Fibroblast of peridontal ligament (primary cell): ENCODE results near the gene FAM181A.

Experiments
- DNase-seq: peaks from one replicate; pipeline ENCODE4 v3.0.0-alpha.2; 2010; ENCODE audit errors: extremely low read depth

Gene FAM181A

DNA sequence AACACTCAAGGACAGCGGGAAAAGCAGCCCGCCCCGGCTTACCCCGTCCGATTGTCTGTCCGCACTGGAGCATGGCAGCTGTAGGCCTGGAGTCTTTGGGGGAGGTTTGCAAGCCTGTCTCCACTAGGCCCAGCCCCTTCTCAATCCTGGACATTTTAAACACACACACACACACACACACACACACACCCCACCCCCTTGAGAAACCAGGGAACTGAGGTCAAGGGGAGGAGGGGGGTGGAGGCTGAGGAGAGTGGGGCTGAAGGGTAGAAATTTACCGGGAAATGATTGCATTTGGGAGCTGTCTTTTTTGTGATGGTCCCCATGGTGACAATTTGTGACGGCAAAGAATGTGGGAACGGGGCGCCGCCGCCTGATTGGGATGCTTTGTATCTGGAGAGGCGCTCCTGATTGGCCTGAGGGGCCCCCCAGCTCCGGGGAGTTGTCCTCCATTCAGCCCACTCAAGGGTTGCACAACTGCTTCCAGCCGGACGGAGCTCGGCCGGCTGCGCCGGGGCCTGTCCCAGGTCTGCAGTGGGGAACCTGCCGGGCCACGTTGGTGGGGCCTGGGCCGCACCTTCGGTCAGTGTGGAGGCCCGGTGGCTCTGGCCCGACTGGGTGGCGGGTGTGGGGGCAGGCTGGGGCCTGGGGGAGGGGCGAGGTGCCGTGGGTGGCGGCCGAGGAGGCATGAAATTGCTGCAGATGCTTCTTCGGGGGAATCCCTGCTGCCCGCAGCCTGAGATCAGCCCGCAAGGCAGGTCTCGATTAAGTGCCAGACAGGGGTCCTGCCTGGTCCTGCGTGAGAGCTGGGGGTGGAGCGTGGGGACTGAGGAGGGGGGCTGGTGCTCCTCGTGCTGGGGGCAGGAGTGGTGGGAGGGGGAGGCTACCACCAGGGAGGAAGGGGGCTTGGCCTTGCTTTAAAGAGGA lies at the start of gene FAM181A:
Gene FAM181A (plus strand): TSS at position 472 of the 927 bp plus-strand sequence. CDS start 942 bp downstream, outside the sequence.
- no peak for DNase-seq

DNA sequence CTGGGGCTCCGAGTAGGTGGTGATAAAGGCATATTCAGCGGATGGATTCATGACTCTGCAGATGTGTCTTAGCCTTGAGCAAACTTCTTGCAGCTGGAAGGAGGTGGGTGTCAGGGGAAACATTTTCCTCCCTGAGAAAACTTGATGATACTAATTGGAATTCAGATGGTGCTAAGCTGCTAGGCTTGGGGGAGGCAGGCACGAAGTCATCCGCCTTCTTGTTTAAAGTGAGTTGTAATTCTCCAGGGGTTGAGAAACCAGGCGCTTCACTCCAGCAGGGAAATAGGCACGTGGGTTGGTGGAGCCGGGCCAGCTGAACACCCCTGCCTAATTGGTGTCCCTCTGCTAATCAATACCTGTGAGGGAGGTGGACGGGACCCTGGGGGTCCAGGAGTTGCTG lies 48.9 kb upstream of the FAM181A start:
- no peak for DNase-seq

DNA sequence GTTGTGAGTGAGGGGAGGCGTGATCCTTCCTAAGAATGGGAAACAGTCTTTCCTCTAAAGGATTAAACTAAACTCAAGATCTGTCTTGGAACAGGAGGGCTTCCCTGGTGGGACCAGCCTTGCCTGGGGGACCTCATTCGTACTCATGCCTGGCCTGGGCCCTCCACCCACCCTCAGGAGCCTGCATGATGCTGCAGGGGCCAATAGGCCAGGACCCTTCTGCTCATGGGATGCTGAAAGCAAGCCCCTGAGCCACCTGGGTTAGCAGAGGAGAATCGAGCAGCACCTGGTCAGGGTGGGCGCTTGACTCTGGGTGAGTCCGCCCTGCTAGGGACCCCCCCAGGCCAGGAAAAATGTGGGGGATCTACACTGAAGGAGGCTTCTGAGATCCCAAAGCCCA lies 48.3 kb upstream of the FAM181A start:
- no peak for DNase-seq

DNA sequence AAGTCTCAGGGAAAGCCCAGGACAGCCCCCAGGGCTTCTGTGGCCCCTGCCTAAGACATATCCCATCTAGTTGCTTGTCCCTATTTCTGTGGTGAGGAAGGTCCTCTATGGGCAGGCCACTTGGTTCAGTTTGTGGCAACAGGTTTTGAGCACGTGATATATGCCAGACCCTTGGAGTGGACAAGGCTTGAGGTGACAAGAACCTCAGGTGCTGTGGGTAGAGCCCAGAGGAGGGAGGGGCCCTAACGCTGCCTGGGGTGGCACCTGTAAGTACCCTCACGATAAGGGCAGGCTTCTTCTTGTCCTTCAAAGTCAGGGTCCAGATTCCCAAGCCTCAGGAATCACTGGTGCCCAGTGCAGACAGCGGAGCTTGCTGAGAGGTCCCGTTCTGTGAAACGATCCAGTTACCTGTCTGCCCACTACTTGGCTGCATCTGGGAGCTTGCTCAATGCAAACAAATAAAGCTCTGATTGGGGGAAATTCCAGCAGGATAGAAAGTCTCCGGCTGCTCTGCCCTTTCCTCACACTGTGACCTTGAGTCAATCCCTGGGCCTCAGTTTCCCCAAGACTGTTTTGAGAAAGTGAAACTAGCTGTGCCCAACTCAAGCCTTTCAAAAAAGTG lies 47.7 kb upstream of the FAM181A start:
- no peak for DNase-seq

DNA sequence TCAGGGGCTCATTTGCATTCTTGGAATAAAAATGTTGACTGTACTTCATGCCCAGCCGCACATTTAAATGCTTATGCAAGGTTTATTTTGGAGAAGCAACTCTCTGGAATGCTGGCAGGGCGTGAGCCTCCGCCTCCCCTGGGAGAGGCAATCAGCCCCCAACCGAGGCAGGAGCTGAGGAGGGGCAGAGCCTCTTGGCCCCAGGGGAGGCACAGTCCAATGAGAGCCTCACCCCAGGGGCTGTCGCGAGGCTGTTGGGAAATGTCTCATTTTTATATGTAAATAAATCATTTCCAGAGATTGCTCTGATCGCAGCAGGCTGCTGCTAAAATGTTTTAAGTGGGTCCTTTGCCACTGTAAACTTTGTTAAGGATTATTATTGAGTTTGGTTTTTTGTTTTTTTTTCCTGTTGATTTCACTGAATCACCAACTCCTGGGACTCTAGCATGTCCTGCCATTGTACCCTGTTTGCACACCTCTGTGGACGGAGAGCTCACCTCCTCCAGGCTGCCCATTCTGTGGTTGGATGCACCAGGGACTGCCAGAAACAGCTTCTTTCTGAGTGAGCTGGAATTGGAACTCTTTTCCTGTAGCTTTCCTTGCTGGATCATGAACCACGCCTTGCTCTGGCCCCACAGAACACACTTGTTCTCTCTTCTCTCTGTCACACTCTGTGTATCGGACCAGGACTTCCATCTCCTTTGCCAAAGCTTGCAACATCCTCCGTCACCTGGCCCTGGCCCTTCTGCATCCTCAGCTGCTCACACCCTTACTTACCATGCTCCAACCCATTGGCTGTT lies 46.9 kb upstream of the FAM181A start:
- DNase-seq, result peak; percentile 74

DNA sequence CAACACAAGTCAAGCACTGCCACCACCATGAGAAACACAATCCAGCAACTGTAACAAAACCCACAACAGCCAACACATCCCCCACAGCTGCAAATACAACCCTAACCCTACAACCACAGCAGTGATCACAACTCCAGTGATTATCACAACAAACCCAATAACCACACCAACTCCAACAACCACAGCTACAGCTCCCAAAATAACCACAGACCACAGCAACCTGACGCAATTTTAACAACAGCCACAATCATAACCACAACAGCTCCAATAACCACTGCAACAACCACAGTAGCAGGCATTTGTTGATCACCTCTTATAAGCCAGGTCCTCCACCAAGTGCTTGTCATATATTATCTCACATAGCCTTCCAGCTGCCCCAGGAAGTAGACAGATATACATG lies 42.2 kb upstream of the FAM181A start:
- DNase-seq, result no peak

GRCh38 chr14:93888995-93889394 lies 38.1 kb upstream of the FAM181A start:
- DNase-seq, result no peak

DNA sequence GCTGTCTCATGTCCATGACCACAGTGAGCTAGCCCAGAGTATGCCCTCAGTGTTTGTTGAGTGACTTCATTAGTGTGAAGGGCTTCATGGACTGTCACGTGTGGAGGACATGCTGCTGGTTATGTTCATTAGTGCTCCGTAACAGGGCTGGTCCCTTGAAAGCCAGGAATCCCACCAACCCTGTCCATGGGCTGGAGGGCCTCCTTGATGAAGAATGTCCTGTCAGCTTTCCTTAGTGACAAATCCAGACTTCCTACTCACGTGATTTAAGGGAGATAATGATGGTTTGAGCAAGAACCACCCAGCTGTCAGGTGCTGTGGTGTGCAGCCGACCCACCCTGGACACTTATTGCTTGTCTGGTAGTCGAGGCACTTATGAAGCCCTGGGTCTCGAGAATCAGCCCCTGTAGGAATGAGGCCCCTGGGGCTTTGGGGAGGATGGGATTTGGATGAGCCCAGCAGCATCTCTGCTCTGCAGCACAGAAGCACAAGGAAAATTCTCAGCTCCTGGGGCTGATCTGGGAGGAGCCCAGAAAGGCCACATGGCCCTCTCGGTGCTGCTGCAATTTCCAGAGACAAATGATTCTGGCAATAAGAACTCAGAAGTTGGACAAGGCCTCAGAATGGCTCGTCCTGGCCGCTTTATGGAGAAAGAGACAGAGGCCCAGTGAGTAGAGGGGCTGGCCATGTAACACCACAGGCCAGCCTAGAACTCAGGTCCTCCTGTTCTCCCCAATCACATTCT lies 37.2 kb upstream of the FAM181A start:
- DNase-seq, result no peak

- DNase-seq, result no peak
Measured at GRCh38 chr14:93891756-93892504, 35.2 kb upstream of the FAM181A start.

GRCh38 chr14:93892505-93892839 lies 34.7 kb upstream of the FAM181A start:
- no peak for DNase-seq

- DNase-seq, result peak; percentile 53
Measured at GRCh38 chr14:93892923-93893558, 34.1 kb upstream of the FAM181A start.

- peak; percentile 18 for DNase-seq
Measured at GRCh38 chr14:93893661-93894261, 33.4 kb upstream of the FAM181A start.

GRCh38 chr14:93895023-93895604 lies 32.0 kb upstream of the FAM181A start:
- DNase-seq, result no peak

DNA sequence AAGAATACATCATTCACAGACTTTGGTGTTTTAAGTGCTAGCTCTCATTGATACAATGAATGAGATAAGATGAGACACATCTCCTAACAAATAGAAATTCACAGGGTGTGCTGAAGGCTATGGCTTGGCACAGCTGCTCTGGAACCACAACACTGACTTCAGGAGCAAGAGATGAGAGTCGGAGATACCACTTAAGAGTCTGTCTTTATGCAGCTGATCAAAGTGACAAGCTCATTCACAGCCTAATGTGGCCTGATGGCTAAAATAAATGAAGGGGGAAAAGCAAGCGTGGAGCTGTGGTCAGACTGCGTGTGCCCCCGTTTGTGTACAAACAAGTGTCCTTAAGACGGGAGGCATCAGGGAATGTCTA lies 29.7 kb upstream of the FAM181A start:
- DNase-seq, result no peak

DNA sequence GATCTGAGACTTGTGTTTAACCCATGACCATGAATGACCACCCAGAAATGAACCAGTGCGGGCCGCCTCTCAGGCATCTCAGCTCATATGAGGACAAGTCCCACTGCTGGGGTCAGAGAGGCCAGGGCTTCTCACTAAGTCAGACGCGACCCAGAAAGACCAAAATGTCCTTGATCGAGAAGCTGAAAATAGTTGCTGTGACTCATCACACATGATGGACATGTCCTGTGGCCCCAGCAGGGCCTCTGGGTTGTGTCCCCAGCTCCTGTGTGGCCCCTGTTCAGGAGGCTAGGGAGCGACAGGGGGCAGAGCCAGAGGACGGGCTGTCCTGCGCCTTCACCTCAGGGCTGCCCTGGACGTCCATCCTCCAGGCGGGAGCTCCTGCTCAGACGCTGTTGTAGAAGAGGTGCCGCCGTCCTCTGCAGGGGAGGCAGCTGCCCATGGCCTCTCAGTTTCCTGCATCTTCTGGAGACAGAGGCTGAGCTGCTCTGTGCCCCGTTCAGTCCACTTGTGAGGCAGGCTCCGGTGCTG lies 29.0 kb upstream of the FAM181A start:
- DNase-seq, result no peak

DNA sequence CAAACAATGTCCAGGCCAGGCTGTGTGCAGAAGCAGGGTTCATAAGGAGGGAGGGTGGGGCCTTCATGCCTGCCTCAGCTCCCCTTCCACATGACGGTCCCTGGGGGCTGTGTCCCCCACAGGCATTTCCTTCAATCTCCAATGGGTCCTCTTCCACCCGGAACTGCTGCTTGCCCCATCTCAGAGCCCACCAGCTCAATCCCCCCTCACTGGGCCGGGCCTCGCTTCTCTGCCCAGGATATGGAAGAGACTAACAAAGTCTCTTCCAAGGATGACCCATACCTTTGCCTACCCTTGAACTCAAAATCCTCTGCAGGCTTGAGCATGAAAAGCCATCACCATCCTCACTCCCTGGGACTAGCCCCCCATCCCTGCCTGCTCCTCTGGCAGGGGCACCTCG lies 28.4 kb upstream of the FAM181A start:
- DNase-seq, result no peak

GRCh38 chr14:93901813-93902212 lies 25.3 kb upstream of the FAM181A start:
- DNase-seq, result no peak

- no peak for DNase-seq
Measured at GRCh38 chr14:93902619-93903307, 24.4 kb upstream of the FAM181A start.
